SK-N-MC (cell line): Measurements from ENCODE around the gene HDLBP.

Experiments
- EZH2 ChIP-seq: fragments of 200-600 bp; sonication (generic); IDR thresholded peaks from one replicate; pipeline ENCODE4 v1.6.1; 2017; ENCODE audit warnings: antibody characterized with exemption
- POLR2AphosphoS5 ChIP-seq: IDR thresholded peaks from 2 replicates; pipeline ENCODE4 v1.6.1; 2012; ENCODE audit warnings: mild to moderate bottlenecking, low read depth, low read length, borderline replicate concordance

GRCh38 chr2:241198381-241199279 is 116.8 kb downstream of the HDLBP start:
- TF ChIP-seq EZH2 (no peak), POLR2AphosphoS5 (no peak)
